Gastroesophageal sphincter (tissue), 3 donors: Measurements from ENCODE around the gene HAP1.

Experiments used
- POLR2A ChIP-seq, 2 donors: fragments of 450-650 bp; IDR thresholded peaks; one replicate each; pipeline ENCODE4 v1.6.1; 2017; ENCODE audit warnings: antibody characterized with exemption in 2 of 2, mild to moderate bottlenecking in 2 of 2, moderate library complexity in 1 of 2
- POLR2AphosphoS5 ChIP-seq: sonication (generic); formaldehyde crosslinking; IDR thresholded peaks from one replicate; pipeline ENCODE4 v1.6.1; 2017; ENCODE audit warnings: antibody characterized with exemption
- TF ChIP-seq, protein P1 (sequence below), 4 experiments: fragments of 200-600 bp in 2 of 4; fragments of 450-650 bp in 2 of 4; sonication (generic) in 1 of 4; IDR thresholded peaks; one replicate each; pipeline ENCODE4 v1.5.1; 2017 to 2019; ENCODE audit warnings: antibody characterized with exemption in 4 of 4, mild to moderate bottlenecking in 2 of 4, moderate library complexity in 2 of 4

GRCh38 chr17:41739661-41740352, 5.4 kb upstream of the HAP1 start:
- TF ChIP-seq, protein P1, sequence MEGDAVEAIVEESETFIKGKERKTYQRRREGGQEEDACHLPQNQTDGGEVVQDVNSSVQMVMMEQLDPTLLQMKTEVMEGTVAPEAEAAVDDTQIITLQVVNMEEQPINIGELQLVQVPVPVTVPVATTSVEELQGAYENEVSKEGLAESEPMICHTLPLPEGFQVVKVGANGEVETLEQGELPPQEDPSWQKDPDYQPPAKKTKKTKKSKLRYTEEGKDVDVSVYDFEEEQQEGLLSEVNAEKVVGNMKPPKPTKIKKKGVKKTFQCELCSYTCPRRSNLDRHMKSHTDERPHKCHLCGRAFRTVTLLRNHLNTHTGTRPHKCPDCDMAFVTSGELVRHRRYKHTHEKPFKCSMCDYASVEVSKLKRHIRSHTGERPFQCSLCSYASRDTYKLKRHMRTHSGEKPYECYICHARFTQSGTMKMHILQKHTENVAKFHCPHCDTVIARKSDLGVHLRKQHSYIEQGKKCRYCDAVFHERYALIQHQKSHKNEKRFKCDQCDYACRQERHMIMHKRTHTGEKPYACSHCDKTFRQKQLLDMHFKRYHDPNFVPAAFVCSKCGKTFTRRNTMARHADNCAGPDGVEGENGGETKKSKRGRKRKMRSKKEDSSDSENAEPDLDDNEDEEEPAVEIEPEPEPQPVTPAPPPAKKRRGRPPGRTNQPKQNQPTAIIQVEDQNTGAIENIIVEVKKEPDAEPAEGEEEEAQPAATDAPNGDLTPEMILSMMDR (IDR thresholded peaks at IDR 0.05), result no peak
- TF ChIP-seq POLR2A (IDR thresholded peaks at IDR 0.05) (no peak), POLR2AphosphoS5 (no peak)
